ENCODE data around the gene SLC4A4.

Gene SLC4A4

GRCh38 chr4:71476240-71476639 is 137.4 kb downstream of the SLC4A4 start:
- DNase-seq = no peak

GRCh38 chr4:71486550-71487343 is 147.9 kb downstream of the SLC4A4 start:
- DNase-seq = no peak

DNA sequence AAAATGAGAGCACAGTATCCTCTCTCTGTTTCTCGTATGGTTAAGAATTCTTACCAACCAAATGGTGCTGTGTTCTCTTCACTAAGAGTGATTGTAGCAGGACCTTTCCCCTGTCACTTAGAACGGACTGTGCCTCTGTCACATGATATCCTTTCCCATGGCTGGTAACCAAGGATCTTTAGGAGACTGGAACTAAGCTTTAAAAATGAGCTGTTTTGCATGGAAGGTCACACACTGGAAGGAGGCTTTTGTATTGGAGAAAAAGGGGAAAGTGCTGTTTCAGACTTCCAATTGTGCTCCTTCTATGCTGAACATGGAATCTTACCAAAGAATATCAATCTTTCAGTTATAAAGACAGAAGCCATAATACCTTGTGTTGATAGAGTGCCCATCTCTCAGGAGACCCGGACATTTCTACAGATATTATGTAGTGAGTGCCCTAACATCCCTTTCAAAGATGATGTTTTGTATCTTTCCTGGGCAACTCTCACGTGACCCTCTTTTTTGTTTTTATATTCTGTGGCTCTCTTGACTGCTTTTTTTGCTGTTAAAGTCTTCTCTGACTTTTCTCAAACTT is 148.6 kb downstream of the SLC4A4 start:
- peak; percentile 24 for DNase-seq

GRCh38 chr4:71494539-71494938 is 155.7 kb downstream of the SLC4A4 start:
- DNase-seq = no peak

DNA sequence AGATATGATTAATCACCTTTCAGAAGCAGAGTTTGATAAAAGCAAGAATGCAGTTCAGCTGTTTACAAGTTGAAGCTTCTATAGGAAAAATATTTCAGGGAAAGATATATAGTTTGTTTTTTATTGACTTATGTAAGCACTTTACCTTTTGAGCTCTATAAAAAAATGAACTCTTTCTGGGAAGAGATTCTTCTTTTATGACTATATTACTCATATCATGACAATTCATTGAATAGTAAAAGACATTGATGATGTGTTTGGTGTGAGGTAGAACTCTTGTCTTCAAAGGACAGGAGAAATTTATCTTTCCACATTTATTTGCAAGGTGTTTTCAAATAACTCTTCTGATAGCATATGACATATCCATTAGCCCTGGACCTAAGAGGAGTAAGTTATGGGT is 156.6 kb downstream of the SLC4A4 start:
- no peak for DNase-seq

- DNase-seq = no peak
These were observed 158.3 kb downstream of the SLC4A4 start for GRCh38 chr4:71497078-71497477.

GRCh38 chr4:71498002-71498401 is 159.2 kb downstream of the SLC4A4 start:
- DNase-seq = no peak

- DNase-seq = no peak
These were observed 159.8 kb downstream of the SLC4A4 start for GRCh38 chr4:71498625-71499024.

DNA sequence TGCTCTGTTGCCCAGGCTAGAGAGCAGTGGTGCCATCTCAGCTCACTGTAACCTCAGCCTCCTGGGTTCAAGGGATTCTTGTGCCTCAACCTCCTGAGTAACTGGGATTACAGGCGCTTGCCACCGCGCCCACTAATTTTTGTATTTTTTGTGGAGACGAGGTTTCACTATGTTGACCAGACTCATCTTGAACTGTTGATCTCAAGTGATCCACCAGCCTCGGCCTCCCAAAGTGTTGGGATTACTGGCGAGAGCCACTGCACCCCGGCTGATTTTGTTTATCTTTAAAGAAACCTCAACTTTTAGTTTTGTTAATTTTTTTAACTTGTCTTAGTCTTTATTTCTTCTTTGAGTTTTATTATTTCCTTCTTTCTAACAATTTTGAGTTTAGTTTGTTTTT is 163.2 kb downstream of the SLC4A4 start:
- DNase-seq = no peak

GRCh38 chr4:71518283-71518989 is 179.6 kb downstream of the SLC4A4 start:
- DNase-seq = no peak

GRCh38 chr4:71520308-71520707 is 181.5 kb downstream of the SLC4A4 start:
- DNase-seq = no peak

GRCh38 chr4:71520850-71521249 is 182.0 kb downstream of the SLC4A4 start:
- DNase-seq = no peak

- no peak for DNase-seq
These were observed 185.9 kb downstream of the SLC4A4 start for GRCh38 chr4:71524756-71525155.

DNA sequence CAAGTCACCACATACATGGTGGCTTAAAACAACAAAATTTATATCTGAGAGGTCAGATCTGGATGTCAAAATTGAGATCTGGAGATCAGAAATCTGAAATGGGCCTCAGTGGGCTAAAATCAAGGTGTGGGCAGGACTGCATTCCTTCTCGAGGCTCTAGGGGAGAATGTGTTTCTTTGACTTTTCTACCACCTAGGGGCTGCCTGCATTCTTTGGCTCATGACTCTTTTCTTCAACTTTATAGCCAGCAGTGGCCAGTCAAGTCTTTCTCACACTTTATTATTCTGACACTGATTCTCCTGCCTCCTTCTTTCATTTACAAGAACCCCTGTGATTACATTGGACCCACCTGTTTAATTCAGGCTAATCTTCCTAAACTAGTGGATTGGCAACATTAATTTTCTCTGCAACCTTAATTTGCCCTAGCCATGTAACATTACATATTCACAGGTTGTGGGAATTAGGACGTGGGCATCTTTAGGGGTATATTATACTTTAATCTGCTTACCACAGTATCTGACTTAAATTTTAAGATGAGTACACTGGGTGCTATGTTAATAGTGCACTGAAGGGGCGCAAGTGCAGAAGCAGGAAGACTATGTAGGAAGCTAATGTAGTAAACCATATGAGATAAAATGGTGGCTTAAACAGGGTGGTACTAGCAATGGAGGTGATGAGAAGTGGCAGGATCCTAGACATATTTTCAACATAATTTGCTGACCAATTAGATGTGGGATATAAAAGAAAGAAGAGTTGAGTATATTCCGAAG is 188.0 kb downstream of the SLC4A4 start:
- DNase-seq = no peak

GRCh38 chr4:71532407-71532806 is 193.6 kb downstream of the SLC4A4 start:
- DNase-seq = no peak

DNA sequence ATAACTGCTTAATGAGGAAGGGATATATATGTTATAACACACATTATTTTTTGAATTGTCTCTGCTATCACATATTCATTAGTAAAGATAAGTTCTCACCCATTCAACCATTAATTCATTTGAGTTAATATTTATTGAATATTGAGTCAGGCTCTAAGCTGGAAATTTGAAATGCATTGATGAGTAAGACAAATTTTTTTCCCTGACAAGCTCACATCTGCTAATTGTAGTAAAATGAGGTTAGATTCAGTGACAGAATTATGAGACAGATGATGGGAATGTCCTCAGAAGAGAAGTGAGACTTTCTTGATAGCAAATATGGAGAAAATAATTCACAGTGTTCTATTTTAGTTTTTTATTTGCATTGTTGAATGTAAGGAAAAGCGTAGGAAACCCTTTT is 194.3 kb downstream of the SLC4A4 start:
- no peak for DNase-seq

- DNase-seq = no peak
These were observed 198.8 kb downstream of the SLC4A4 start for GRCh38 chr4:71537551-71538065.

DNA sequence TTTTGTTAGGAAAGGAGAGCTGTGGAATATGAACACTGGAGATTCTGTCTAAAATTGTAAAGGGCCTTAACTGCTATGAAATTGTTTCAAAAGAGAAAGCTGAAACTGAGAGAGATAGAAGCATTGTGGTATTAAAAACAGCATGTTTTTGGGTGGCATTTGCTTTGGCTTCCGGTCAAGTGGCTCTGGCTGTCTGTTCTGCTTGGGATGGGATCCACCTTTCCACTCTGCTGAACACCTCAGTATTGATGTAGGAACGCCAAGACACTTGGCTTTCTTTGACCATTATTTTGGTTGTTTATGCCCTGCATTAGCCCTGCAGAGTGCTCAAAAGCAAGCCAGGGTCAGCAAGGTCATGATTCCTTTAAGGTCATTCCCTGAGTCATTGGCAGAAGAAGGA is 199.7 kb downstream of the SLC4A4 start:
- DNase-seq = no peak

DNA sequence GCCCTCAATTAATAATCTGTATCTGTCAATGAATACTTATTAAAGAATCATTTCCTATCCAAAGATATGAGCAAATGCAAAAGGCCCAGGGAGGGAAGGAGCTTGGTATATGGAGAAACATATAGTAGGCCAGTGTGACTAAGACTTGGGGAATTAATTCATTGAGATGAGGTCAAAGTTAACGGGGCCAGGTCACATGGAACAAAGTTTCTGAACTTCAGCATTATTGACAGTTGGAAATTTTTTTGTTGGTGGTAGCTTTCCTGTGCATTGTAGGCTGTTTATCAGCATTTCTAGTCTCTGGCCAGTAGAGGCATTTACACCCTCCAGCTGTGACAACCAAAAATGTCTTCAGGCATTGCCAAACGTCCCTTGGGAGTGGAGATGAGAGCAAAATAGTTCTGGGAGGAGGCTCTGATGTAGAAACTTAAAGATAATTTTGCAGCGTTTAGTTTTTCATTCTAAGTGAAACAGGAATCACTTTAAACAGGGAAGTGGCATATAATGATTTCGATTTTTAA is 202.0 kb downstream of the SLC4A4 start:
- no peak for DNase-seq

DNA sequence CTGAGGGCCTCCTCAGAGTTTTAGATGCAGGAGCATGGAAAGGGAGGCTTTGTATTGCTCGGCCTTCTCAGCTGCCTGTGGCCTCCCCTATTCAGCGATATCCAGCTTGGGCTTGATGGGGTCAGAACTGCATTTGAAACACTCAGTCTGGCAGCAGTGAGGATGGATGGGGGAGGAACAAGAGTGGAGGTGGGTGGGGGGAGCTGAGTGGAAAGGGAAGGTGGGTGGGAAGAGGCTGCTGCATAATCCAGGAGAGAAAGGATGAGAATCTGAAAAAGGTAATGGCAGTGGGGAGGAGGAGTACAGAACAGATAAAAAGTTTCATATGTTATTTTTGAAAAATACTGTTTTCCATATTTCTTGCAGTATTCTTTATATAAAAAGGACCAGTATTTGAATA is 202.7 kb downstream of the SLC4A4 start:
- no peak for DNase-seq

GRCh38 chr4:71545168-71545567 is 206.3 kb downstream of the SLC4A4 start:
- DNase-seq = no peak

GRCh38 chr4:71549516-71550160 is 210.8 kb downstream of the SLC4A4 start:
- no peak for DNase-seq

All from retina (tissue), 1 donor.